Prostate gland (tissue), 2 donors: ENCODE data around the gene TELO2. TPM values are rescaled to one million over a fixed set of nuclear protein-coding genes. Genes with fewer than 3 reads are reported as not detected.
"Not testable (repeated sequence)": the region's sequence is repeated elsewhere in the genome, so short reads cannot be mapped to it uniquely, and the experiment has no call there.

Experiments
- DNase-seq: peaks from one replicate; pipeline ENCODE4 v3.0.0-alpha.2; 2019; ENCODE audit warnings: low spot score
- H3K27ac ChIP-seq, 2 donors: fragments of 200-600 bp; sonication (generic); 2 replicates each; pipeline ENCODE4 v1.5.1; 2017 to 2019
- H3K27me3 ChIP-seq: fragments of 200-600 bp; sonication (generic); replicated peaks from 2 replicates; pipeline ENCODE4 v1.5.1; 2019; ENCODE audit not compliant: insufficient read depth
- H3K36me3 ChIP-seq, 2 donors: fragments of 200-600 bp; sonication (generic); 1 replicate in 1 of 2; 2 replicates in 1 of 2; pipeline versions ENCODE4 v1.5.1 to v1.8.1; 2017 to 2019
- H3K4me1 ChIP-seq: fragments of 200-600 bp; sonication (generic); replicated peaks from 2 replicates; pipeline ENCODE4 v1.5.1; 2019
- H3K4me3 ChIP-seq, 2 donors: fragments of 200-600 bp; sonication (generic); 2 replicates each; pipeline ENCODE4 v1.5.1; 2017 to 2019
- H3K9me3 ChIP-seq: fragments of 200-600 bp; sonication (generic); 2 replicates; pipeline ENCODE4 v1.5.1; 2017
- POLR2A ChIP-seq: fragments of 450-650 bp; IDR thresholded peaks from one replicate; pipeline ENCODE4 v1.6.1; 2016; ENCODE audit warnings: antibody characterized with exemption, mild to moderate bottlenecking
- POLR2AphosphoS5 ChIP-seq: sonication (generic); formaldehyde crosslinking; IDR thresholded peaks from one replicate; pipeline ENCODE4 v1.6.1; 2017; ENCODE audit warnings: antibody characterized with exemption
- WGBS: methylation state at CpG from one replicate; pipeline ENCODE4 v1.1.5; 2018; 5-methylcytosine and 5-hydroxymethylcytosine counted together
- intact Hi-C: fragments of 100-400 bp; cut with DNase I; formaldehyde crosslinking; loops from one replicate; pipeline ENCODE4 v1.14.2; 2022
- total RNA-seq, 2 donors: library from RNA; depleted of rRNA; stranded (reverse); fragments of >200 nt; gene quantifications; one replicate each; pipeline ENCODE4 v1.1.0, GENCODE V29; 2016
- TF ChIP-seq, protein P1 (sequence below), 4 experiments: fragments of 200-600 bp in 2 of 4; fragments of 450-650 bp in 2 of 4; sonication (generic) in 2 of 4; IDR thresholded peaks; 1 replicate in 3 of 4; 2 replicates in 1 of 4; pipeline ENCODE4 v1.5.1; 2016 to 2019; ENCODE audit warnings: antibody characterized with exemption in 4 of 4, mild to moderate bottlenecking in 2 of 4, moderate library complexity in 2 of 4

Gene TELO2
- total RNA-seq, 2 donors from 2014 or later = 35.1 to 53.5 TPM

DNA sequence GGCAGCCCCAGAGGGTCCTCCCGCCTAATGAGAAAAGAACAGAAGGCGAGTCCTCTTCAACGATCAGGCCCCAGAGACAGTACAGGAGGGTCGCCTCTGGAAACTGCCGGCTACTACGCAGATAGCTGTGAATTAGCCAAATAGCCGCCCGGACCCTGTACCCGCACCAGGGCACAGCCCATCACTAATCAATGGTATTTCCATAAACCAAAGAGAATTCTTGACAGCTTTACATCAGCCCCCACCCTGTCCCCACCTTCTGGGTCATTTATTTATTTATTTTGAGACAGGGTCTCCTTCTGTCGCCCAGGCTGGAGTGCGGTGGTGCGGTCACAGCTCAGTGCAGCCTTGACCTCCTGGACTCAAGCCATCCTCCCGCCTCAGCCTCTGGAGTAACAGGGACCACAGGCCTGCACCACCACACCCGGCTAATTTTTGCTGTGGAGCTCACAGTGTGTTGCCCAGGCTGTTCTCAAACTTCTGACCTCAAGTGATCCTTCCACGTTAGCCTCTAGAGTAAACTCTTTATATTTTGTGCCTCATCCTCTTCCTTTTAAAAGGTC lies 17.5 kb upstream of the TELO2 start:
- Histone ChIP-seq H3K27ac (peak overlapping the region; percentile 81 to 86), H3K9me3 (no peaks in the 10 kb centered on the region), H3K4me3 (peak overlapping the region; percentile 90 to 99), H3K4me1 (peaks cover 7% of the 10 kb centered on the region), H3K27me3 (no peaks in the 10 kb centered on the region), H3K36me3 (no peaks in the 10 kb centered on the region)
- TF ChIP-seq POLR2AphosphoS5 (no peak), POLR2A (no peak)
- TF ChIP-seq, protein P1, sequence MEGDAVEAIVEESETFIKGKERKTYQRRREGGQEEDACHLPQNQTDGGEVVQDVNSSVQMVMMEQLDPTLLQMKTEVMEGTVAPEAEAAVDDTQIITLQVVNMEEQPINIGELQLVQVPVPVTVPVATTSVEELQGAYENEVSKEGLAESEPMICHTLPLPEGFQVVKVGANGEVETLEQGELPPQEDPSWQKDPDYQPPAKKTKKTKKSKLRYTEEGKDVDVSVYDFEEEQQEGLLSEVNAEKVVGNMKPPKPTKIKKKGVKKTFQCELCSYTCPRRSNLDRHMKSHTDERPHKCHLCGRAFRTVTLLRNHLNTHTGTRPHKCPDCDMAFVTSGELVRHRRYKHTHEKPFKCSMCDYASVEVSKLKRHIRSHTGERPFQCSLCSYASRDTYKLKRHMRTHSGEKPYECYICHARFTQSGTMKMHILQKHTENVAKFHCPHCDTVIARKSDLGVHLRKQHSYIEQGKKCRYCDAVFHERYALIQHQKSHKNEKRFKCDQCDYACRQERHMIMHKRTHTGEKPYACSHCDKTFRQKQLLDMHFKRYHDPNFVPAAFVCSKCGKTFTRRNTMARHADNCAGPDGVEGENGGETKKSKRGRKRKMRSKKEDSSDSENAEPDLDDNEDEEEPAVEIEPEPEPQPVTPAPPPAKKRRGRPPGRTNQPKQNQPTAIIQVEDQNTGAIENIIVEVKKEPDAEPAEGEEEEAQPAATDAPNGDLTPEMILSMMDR (IDR thresholded peaks at IDR 0.05) = no peak
- 56% methylated on average over 15 of the region's 15 CpGs for WGBS
- intact Hi-C loops = loop anchor here (5.0 kb wide), 1 partner anchor 137 kb away; the partner anchor contains the start of genes CRAMP1 and IFT140
- no peak for DNase-seq

DNA sequence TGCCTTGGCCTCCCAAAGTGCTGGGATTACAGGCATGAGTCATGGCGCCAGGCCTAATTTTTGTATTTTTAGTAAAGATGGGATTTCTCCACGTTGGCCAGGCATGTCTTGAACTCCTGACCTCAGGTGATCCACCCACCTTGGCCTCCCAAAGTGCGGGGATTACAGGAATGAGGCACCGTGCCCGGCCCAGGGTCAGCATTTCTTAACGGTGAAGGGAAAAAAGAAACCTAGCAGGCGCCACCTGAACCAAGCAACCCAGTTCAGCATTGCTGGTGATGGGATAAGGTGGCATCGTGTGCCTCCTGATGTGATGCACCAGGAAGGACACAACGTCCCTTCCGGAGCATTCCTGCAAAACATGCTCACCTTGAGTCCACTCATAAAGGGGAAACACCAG lies 16.1 kb upstream of the TELO2 start:
- DNase-seq = no peak
- TF ChIP-seq POLR2AphosphoS5 (no peak), POLR2A (no peak)
- TF ChIP-seq, protein P1 (IDR thresholded peaks at IDR 0.05) = no peak
- H3K36me3 ChIP-seq = no peaks in the 10 kb centered on the region
- H3K4me1 ChIP-seq = peaks cover 7% of the 10 kb centered on the region
- no peak overlapping the region for H3K4me3 ChIP-seq
- intact Hi-C loops = loop anchor here (5.0 kb wide), 1 partner anchor 135 kb away; the partner anchor contains the start of genes CRAMP1 and IFT140
- H3K27me3 ChIP-seq = no peaks in the 10 kb centered on the region
- H3K9me3 ChIP-seq = no peaks in the 10 kb centered on the region
- H3K27ac ChIP-seq = no peak overlapping the region
- WGBS = 81% methylated on average over 10 of the region's 10 CpGs

DNA sequence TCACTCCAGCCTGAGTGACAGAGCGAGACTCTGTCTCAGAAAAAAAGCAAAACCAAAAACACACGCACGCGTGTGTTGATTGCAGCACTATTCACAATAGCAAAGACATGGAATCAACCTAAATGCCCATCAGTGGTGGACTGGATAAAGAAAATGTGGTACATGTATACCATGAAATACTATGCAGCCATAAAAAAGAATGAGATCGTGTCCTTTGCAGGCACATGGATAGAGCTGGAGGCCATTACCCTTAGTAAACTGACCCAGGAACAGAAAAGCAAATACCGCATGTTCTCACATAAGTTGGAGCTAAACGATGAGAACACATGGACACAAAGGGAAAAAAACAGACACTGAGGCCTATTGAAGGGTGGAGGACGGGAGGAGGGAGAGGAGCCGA lies 14.2 kb upstream of the TELO2 start:
- 87% methylated on average over 9 of the region's 9 CpGs for WGBS
- not testable (repeated sequence) for H3K4me3 ChIP-seq, DNase-seq, H3K9me3 ChIP-seq, H3K4me1 ChIP-seq, H3K36me3 ChIP-seq, H3K27me3 ChIP-seq, H3K27ac ChIP-seq
- intact Hi-C loops = loop anchor here (5.0 kb wide), 1 partner anchor 133 kb away; the partner anchor contains the start of genes CRAMP1 and IFT140

DNA sequence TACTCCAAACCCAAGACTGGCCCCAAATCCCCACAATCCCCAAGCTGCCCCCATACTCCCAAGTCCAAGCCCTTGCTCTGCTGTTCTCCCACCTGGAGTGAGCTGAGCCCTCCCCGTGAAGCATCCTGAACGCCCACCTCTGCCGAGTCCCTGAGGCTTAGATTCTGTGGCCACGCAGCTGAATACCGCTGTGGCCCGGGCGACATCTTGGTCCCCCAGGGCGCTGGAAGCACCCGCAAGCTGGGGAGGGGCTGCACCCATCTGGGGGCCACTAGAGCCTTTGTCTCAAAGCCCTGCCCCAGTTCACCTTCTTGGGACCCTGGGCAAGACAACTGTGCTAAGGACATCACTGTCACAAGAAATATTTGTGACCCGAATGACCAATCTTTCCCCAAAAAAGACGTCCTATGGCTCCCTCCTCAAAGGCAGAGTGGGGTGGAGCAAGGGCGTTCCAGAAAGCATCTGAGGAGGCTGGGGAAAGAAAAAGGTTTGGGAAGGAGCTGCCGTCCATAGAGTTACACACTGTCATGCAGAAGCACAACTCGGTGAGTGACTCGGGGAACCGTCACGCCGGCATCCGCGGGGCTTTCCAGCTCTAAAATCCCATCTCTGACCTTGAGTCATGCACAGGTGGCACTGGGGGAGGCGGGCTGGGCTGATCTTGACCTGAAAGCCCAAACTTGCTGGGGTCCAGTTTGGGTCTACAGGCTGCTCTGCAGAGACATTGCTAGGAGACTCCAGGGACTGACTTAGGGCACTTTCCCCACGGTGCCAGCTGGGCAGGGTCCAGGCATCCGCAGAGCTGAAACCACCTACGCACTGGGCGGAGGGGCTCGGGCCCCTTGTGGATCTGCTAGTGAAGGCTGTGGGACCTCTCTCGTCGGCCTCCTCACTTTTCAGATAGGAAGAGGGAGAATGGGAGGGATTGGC lies 11.0 kb upstream of the TELO2 start:
- H3K4me3 ChIP-seq = no peak overlapping the region
- H3K27ac ChIP-seq = no peak overlapping the region
- 77% methylated on average over 28 of the region's 28 CpGs for WGBS
- no peaks in the 10 kb centered on the region for H3K36me3 ChIP-seq
- no peaks in the 10 kb centered on the region for H3K4me1 ChIP-seq
- TF ChIP-seq, protein P1 (IDR thresholded peaks at IDR 0.05) = no peak
- no peak for TF ChIP-seq POLR2A
- no peak for TF ChIP-seq POLR2AphosphoS5
- no peaks in the 10 kb centered on the region for H3K27me3 ChIP-seq
- intact Hi-C loops = no loop called here
- no peak for DNase-seq
- no peaks in the 10 kb centered on the region for H3K9me3 ChIP-seq

DNA sequence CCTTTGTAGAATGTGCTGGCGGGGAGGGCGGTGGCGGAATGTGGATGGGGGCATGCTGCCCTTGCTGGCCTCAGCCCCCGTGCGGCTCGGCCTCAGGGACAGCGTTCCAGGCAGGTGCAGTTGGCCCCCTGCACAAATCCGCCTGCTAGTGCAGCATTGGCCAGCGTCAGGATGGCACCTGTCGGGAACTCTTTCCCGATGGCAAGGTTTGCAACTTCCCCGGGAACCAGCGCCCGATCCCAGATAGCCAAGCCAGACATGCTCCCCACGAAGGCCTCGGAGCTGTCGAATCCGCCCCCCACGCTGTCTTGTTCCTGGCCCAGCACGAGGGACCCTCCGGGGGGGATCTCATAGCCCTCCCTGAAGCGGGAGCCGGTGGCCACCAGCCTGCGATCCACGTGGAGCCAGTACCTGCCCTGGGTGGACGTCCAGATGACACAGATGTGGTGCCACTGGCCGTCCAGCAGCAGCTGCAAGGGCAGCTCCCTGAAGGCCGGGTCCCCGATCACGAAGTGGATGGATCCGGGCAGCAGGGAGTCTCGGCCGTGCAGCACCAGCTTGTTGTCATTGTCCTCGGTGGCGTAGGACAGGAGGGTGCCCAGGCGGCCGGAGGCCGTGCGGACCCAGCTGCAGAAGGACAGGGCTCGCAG lies 7.2 kb upstream of the TELO2 start:
- no peak overlapping the region for H3K4me3 ChIP-seq
- no peaks in the 10 kb centered on the region for H3K9me3 ChIP-seq
- H3K4me1 ChIP-seq = no peaks in the 10 kb centered on the region
- no peaks in the 10 kb centered on the region for H3K36me3 ChIP-seq
- intact Hi-C loops = no loop called here
- no peak for TF ChIP-seq POLR2A
- TF ChIP-seq POLR2AphosphoS5 = no peak
- TF ChIP-seq, protein P1 (IDR thresholded peaks at IDR 0.05) = no peak
- H3K27me3 ChIP-seq = no peaks in the 10 kb centered on the region
- no peak overlapping the region for H3K27ac ChIP-seq
- no peak for DNase-seq
- WGBS = 93% methylated on average over 39 of the region's 40 CpGs
